Astrocyte (in vitro differentiated cells and primary cell): ENCODE data around the gene SLC4A5. TPM values are rescaled to one million over a fixed set of nuclear protein-coding genes. Genes with fewer than 3 reads are reported as not detected.
A peak's percentile ranks its signal among the peaks of the same experiment; 100 is the strongest.

ENCODE experiments used
- DNase-seq: peaks from one replicate; pipeline ENCODE4 v3.0.0-alpha.2; 2010; ENCODE audit warnings: low read depth
- FAIRE-seq: peaks from 2 replicates; lab custom pipeline; 2011; peaks lifted over from hg19 to GRCh38; lab: Jason Lieb, UNC
- H2AFZ ChIP-seq: 2 replicates; pipeline ENCODE4 v1.6.0; 2012; ENCODE audit warnings: low read depth, low read length, inconsistent platforms
- H3K27ac ChIP-seq: 2 replicates; pipeline ENCODE4 v1.5.1; 2011; ENCODE audit warnings: low read depth, low read length, inconsistent platforms
- H3K27me3 ChIP-seq: 2 replicates; pipeline ENCODE4 v1.6.0; 2011; ENCODE audit warnings: low read length, inconsistent platforms; ENCODE audit not compliant: insufficient read depth
- H3K36me3 ChIP-seq: 2 replicates; pipeline ENCODE4 v1.5.1; 2011; ENCODE audit warnings: low read length, inconsistent platforms; ENCODE audit not compliant: insufficient read depth
- H3K4me1 ChIP-seq: 2 replicates; pipeline ENCODE4 v1.5.1; 2011; ENCODE audit warnings: low read length, inconsistent platforms; ENCODE audit not compliant: insufficient read depth
- H3K4me2 ChIP-seq: 2 replicates; pipeline ENCODE4 v1.6.0; 2012; ENCODE audit warnings: low read length, inconsistent platforms
- H3K4me3 ChIP-seq: 2 replicates; pipeline ENCODE4 v1.5.1; 2011; ENCODE audit warnings: low read depth, mild to moderate bottlenecking, low read length, inconsistent platforms; ENCODE audit not compliant: insufficient read depth
- H3K79me2 ChIP-seq: 2 replicates; pipeline ENCODE4 v1.6.0; 2012; ENCODE audit warnings: mild to moderate bottlenecking, low read length, inconsistent platforms; ENCODE audit not compliant: insufficient read depth
- H3K9ac ChIP-seq: 2 replicates; pipeline ENCODE4 v1.6.0; 2012; ENCODE audit warnings: mild to moderate bottlenecking, low read length, inconsistent platforms
- H3K9me3 ChIP-seq: 2 replicates; pipeline ENCODE4 v1.5.1; 2012; ENCODE audit warnings: low read depth, mild to moderate bottlenecking, low read length, inconsistent platforms; ENCODE audit not compliant: insufficient read depth
- H4K20me1 ChIP-seq: 2 replicates; pipeline ENCODE4 v1.6.0; 2012; ENCODE audit warnings: low read length, inconsistent platforms; ENCODE audit not compliant: insufficient read depth
- H3K27ac Mint-ChIP-seq: one replicate; pipeline ENCODE4 v1.8.0; 2021; ENCODE audit warnings: mild to moderate bottlenecking, mixed read lengths; ENCODE audit not compliant: unreplicated experiment
- H3K27me3 Mint-ChIP-seq: one replicate; pipeline ENCODE4 v1.8.0; 2021; ENCODE audit warnings: low read depth, mixed read lengths; ENCODE audit not compliant: unreplicated experiment
- H3K36me3 Mint-ChIP-seq: one replicate; pipeline ENCODE4 v1.8.0; 2021; ENCODE audit warnings: low read depth, mixed read lengths; ENCODE audit not compliant: unreplicated experiment
- H3K4me1 Mint-ChIP-seq: one replicate; pipeline ENCODE4 v1.8.0; 2021; ENCODE audit warnings: low read depth, mixed read lengths; ENCODE audit not compliant: unreplicated experiment
- H3K4me3 Mint-ChIP-seq: one replicate; pipeline ENCODE4 v1.8.0; 2021; ENCODE audit warnings: mild to moderate bottlenecking, moderate library complexity, mixed read lengths; ENCODE audit not compliant: unreplicated experiment
- H3K9me3 Mint-ChIP-seq: one replicate; pipeline ENCODE4 v1.8.0; 2021; ENCODE audit warnings: mild to moderate bottlenecking, mixed read lengths; ENCODE audit not compliant: unreplicated experiment
- CTCF ChIP-seq: IDR thresholded peaks from 2 replicates; pipeline ENCODE4 v1.5.1; 2011; ENCODE audit warnings: low read depth, mild to moderate bottlenecking, inconsistent platforms, low read length, moderate library complexity; ENCODE audit not compliant: insufficient read depth
- EZH2 ChIP-seq: IDR thresholded peaks from 2 replicates; pipeline ENCODE4 v1.6.1; 2012; ENCODE audit warnings: mild to moderate bottlenecking, low read length, inconsistent platforms; ENCODE audit not compliant: insufficient read depth
- total RNA-seq: library from RNA; stranded (reverse); gene quantifications from 2 replicates; pipeline ENCODE4 v1.2.1, GENCODE V29; 2021

The SLC4A5 gene
- total RNA-seq, 1 donor from 2014 or later = 0.41 TPM

- H4K20me1 ChIP-seq = no peaks in the 10 kb centered on the region
- H3K27me3 Mint-ChIP-seq = peaks cover 3% of the 10 kb centered on the region
- H3K4me2 ChIP-seq = no peak overlapping the region
- no peaks in the 10 kb centered on the region for H3K4me1 ChIP-seq
- H3K27ac Mint-ChIP-seq = peak overlapping the region; percentile 3
- no peak overlapping the region for H3K4me3 ChIP-seq
- H3K9me3 Mint-ChIP-seq = peaks cover 5% of the 10 kb centered on the region
- no peak for FAIRE-seq
- peak; percentile 23 for DNase-seq
- H3K27me3 ChIP-seq = peaks cover 7% of the 10 kb centered on the region
- H3K9ac ChIP-seq = no peak overlapping the region
- H3K79me2 ChIP-seq = no peaks in the 10 kb centered on the region
- H3K4me3 Mint-ChIP-seq = no peak overlapping the region
- no peaks in the 10 kb centered on the region for H3K36me3 ChIP-seq
- H2AFZ ChIP-seq = no peak overlapping the region
- H3K27ac ChIP-seq = no peak overlapping the region
- TF ChIP-seq EZH2 = no peak
- no peak for TF ChIP-seq CTCF
- H3K4me1 Mint-ChIP-seq = peaks cover 11% of the 10 kb centered on the region
- H3K36me3 Mint-ChIP-seq = peaks cover 6% of the 10 kb centered on the region
- no peaks in the 10 kb centered on the region for H3K9me3 ChIP-seq
Measured at GRCh38 chr2:74293191-74293991, 49.8 kb downstream of the SLC4A5 start.

- TF ChIP-seq EZH2 (no peak), CTCF (no peak)
- Histone ChIP-seq H3K36me3 (no peaks in the 10 kb centered on the region), H3K9me3 (no peaks in the 10 kb centered on the region), H3K27me3 (peaks cover 7% of the 10 kb centered on the region), H3K4me2 (no peak overlapping the region), H2AFZ (no peak overlapping the region), H3K9ac (no peak overlapping the region), H3K4me3 (no peak overlapping the region), H4K20me1 (no peaks in the 10 kb centered on the region), H3K4me1 (no peaks in the 10 kb centered on the region), H3K27ac (no peak overlapping the region), H3K79me2 (no peaks in the 10 kb centered on the region)
- Mint-ChIP-seq H3K4me1 (peaks cover 11% of the 10 kb centered on the region), H3K4me3 (no peak overlapping the region), H3K9me3 (peaks cover 3% of the 10 kb centered on the region), H3K27me3 (peaks cover 3% of the 10 kb centered on the region), H3K27ac (no peak overlapping the region), H3K36me3 (peaks cover 6% of the 10 kb centered on the region)
- DNase-seq (no peak), FAIRE-seq (no peak)
Measured at GRCh38 chr2:74292751-74293150, 50.5 kb downstream of the SLC4A5 start.
